SK-N-SH (cell line): ENCODE results near the gene ID4. TPM values are rescaled to one million over a fixed set of nuclear protein-coding genes. Genes with fewer than 3 reads are reported as not detected.

Experiments
- CTCF ChIA-PET: fragments of 300-600, 350-600 bp; formaldehyde crosslinking; extraction: SDS; loops from one replicate; lab custom pipeline; 2021; lab: Yijun Ruan, JAX
- POLR2A ChIA-PET: fragments of 350-600 bp; sonication (Branson Sonifier 250); formaldehyde crosslinking; extraction: SDS; loops from one replicate; lab custom pipeline; 2020; ENCODE audit warnings: antibody characterized with exemption, inconsistent platforms; lab: Yijun Ruan, JAX
- DNase-seq: peaks from one replicate; pipeline ENCODE4 v3.0.0; 2012
- H2AFZ ChIP-seq: fragments of 200-600 bp; sonication (generic); 2 replicates; pipeline ENCODE4 v1.8.1; 2016; ENCODE audit warnings: antibody characterized with exemption, mild to moderate bottlenecking, low read depth
- H3F3A ChIP-seq: fragments of 200-600 bp; sonication (generic); replicated peaks from 2 replicates; pipeline ENCODE3; 2016; ENCODE audit warnings: antibody characterized with exemption, mild to moderate bottlenecking; ENCODE audit not compliant: insufficient read depth
- H3K27ac ChIP-seq, 2 experiments: fragments of 200-500 bp in 1 of 2; fragments of 200-600 bp in 1 of 2; sonication (Bioruptor generic) in 1 of 2; sonication (generic), shearing (Covaris generic) in 1 of 2; 2 replicates each; pipeline versions ENCODE4 v1.5.1 to v1.6.1; 2014 to 2016; ENCODE audit warnings: low read depth in 2 of 2, inconsistent platforms in 1 of 2, low read length in 1 of 2, mild to moderate bottlenecking in 1 of 2, mixed read lengths in 1 of 2
- H3K27me3 ChIP-seq: fragments of 200-600 bp; sonication (generic), shearing (Covaris generic); 2 replicates; pipeline ENCODE4 v1.6.1; 2016; ENCODE audit warnings: mixed run types; ENCODE audit not compliant: insufficient read depth
- H3K36me3 ChIP-seq, 2 experiments: fragments of 200-500 bp in 1 of 2; fragments of 200-600 bp in 1 of 2; sonication (Bioruptor generic) in 1 of 2; sonication (generic) in 1 of 2; replicated peaks in 1 of 2; 2 replicates each; pipeline versions ENCODE3 to v1.5.1; 2014 to 2016; ENCODE audit warnings: low read length in 1 of 2, mild to moderate bottlenecking in 1 of 2; ENCODE audit not compliant: insufficient read depth in 2 of 2, control insufficient read depth in 1 of 2
- H3K4me1 ChIP-seq, 2 experiments: fragments of 200-500 bp in 1 of 2; fragments of 200-600 bp in 1 of 2; sonication (Bioruptor generic) in 1 of 2; sonication (generic), shearing (Covaris generic) in 1 of 2; 2 replicates each; pipeline versions ENCODE4 v1.5.1 to v1.6.1; 2014 to 2016; ENCODE audit warnings: low read depth in 1 of 2, low read length in 1 of 2, mixed run types in 1 of 2; ENCODE audit not compliant: insufficient read depth in 2 of 2, control insufficient read depth in 1 of 2
- H3K4me2 ChIP-seq: fragments of 200-600 bp; sonication (generic), shearing (Covaris generic); 2 replicates; pipeline ENCODE4 v1.6.1; 2017; ENCODE audit warnings: mixed run types
- H3K4me3 ChIP-seq, 2 experiments: fragments of 200-500 bp in 1 of 2; fragments of 200-600 bp in 1 of 2; sonication (Bioruptor generic) in 1 of 2; sonication (generic), shearing (Covaris generic) in 1 of 2; 2 replicates each; pipeline versions ENCODE4 v1.5.1 to v1.8.1; 2014 to 2016; ENCODE audit warnings: low read depth in 2 of 2, inconsistent platforms in 1 of 2, low read length in 1 of 2, mild to moderate bottlenecking in 1 of 2, mixed read lengths in 1 of 2, moderate library complexity in 1 of 2
- H3K79me2 ChIP-seq: fragments of 200-600 bp; sonication (generic); 2 replicates; pipeline ENCODE4 v1.8.1; 2017; ENCODE audit warnings: mild to moderate bottlenecking; ENCODE audit not compliant: insufficient read depth
- H3K9ac ChIP-seq: fragments of 200-600 bp; sonication (generic); 2 replicates; pipeline ENCODE4 v1.6.1; 2017; ENCODE audit warnings: mixed run types
- H3K9me2 ChIP-seq: fragments of 200-600 bp; sonication (generic); 2 replicates; pipeline ENCODE4 v1.6.1; 2017; ENCODE audit warnings: mixed run types
- H3K9me3 ChIP-seq: fragments of 200-600 bp; sonication (generic); 2 replicates; pipeline ENCODE4 v1.6.1; 2017; ENCODE audit warnings: mixed run types, mild to moderate bottlenecking, moderate library complexity
- H4K20me1 ChIP-seq: fragments of 200-600 bp; sonication (generic); 2 replicates; pipeline ENCODE4 v1.6.1; 2017; ENCODE audit warnings: mild to moderate bottlenecking, mixed run types; ENCODE audit not compliant: insufficient read depth
- CHD2 ChIP-seq: fragments of 150-350 bp; IDR thresholded peaks from 2 replicates; pipeline ENCODE4 v1.6.1; 2018; ENCODE audit warnings: low read length; ENCODE audit not compliant: partially characterized antibody
- CTCF ChIP-seq: fragments of 200-600 bp; sonication (generic); IDR thresholded peaks from 2 replicates; pipeline ENCODE4 v1.6.1; 2017; ENCODE audit warnings: antibody characterized with exemption, mild to moderate bottlenecking, moderate library complexity
- EP300 ChIP-seq, 2 experiments: IDR thresholded peaks; 2 replicates each; pipeline versions ENCODE4 v1.4.0 to v1.6.1; 2012; ENCODE audit warnings: borderline replicate concordance in 1 of 2, low read depth in 1 of 2, low read length in 1 of 2
- FOXJ3 ChIP-seq: sonication (generic); formaldehyde crosslinking; IDR thresholded peaks from 2 replicates; pipeline ENCODE4 v1.5.1; 2020; ENCODE audit warnings: mild to moderate bottlenecking, missing genetic modification reagents
- FOXM1 ChIP-seq: IDR thresholded peaks from 2 replicates; pipeline ENCODE4 v1.4.0; 2012; ENCODE audit warnings: low read depth, mild to moderate bottlenecking
- JUND ChIP-seq: IDR thresholded peaks from 2 replicates; pipeline ENCODE4 v1.4.0; 2012
- MAX ChIP-seq: IDR thresholded peaks from 2 replicates; pipeline ENCODE4 v1.4.0; 2012; ENCODE audit warnings: low read depth
- NRF1 ChIP-seq: IDR thresholded peaks from 2 replicates; pipeline ENCODE4 v1.6.1; 2012; ENCODE audit warnings: low read depth, mild to moderate bottlenecking, low read length
- RAD21 ChIP-seq: IDR thresholded peaks from 2 replicates; pipeline ENCODE4 v1.6.1; 2012; ENCODE audit warnings: mild to moderate bottlenecking, low read length
- RCOR1 ChIP-seq: fragments of 150-350 bp; IDR thresholded peaks from 2 replicates; pipeline ENCODE4 v1.6.1; 2017; ENCODE audit warnings: antibody characterized with exemption, low read length
- REST ChIP-seq: IDR thresholded peaks from 2 replicates; pipeline ENCODE4 v1.6.1; 2012; ENCODE audit warnings: mild to moderate bottlenecking, low read depth, low read length, moderate library complexity
- RFX5 ChIP-seq: IDR thresholded peaks from 2 replicates; pipeline ENCODE4 v1.6.1; 2012; ENCODE audit warnings: mild to moderate bottlenecking, improper control_type of control experiment, low read length
- RXRA ChIP-seq: IDR thresholded peaks from 2 replicates; pipeline ENCODE4 v1.4.0; 2012; ENCODE audit warnings: low read depth, mild to moderate bottlenecking, borderline replicate concordance
- TAF1 ChIP-seq: IDR thresholded peaks from 2 replicates; pipeline ENCODE4 v1.6.1; 2012; ENCODE audit warnings: low read depth, mild to moderate bottlenecking, low read length, moderate library complexity, borderline replicate concordance
- TCF12 ChIP-seq: IDR thresholded peaks from 2 replicates; pipeline ENCODE4 v1.4.0; 2012
- USF2 ChIP-seq: fragments of 150-350 bp; IDR thresholded peaks from 2 replicates; pipeline ENCODE4 v1.6.1; 2017; ENCODE audit warnings: antibody characterized with exemption, low read length, low read depth, borderline replicate concordance
- WGBS: methylation state at CpG from one replicate; pipeline ENCODE4 v1.1.6; 2017; ENCODE audit warnings: low lambda C conversion rate; 5-methylcytosine and 5-hydroxymethylcytosine counted together
- polyA plus RNA-seq, 3 experiments: library from polyadenylated mRNA; depleted of rRNA; stranded (reverse); fragments of >200 nt; gene quantifications; 2 replicates each; pipeline ENCODE4 v1.2.3, GENCODE V29; 2012

Gene ID4
- polyA plus RNA-seq, 1 of the 3 experiments (the other 2 are of a cell fraction): 4.9 TPM

GRCh38 chr6:19839237-19839546, 2.0 kb downstream of the ID4 start:
- H3K9ac ChIP-seq: peak overlapping the region; percentile 79; the same call in 1 of the 2 replicates
- H3K4me1 ChIP-seq: peaks cover 0 to 20% of the 10 kb centered on the region in 2 experiments; a peak in 2 of 4 replicates
- ChIA-PET CTCF (interaction anchor here (1.8 to 2.0 kb wide), 2 partner anchors 13 to 17 kb away, joined by 4 to 9 read pairs; no protein-coding TSS in a partner anchor), POLR2A (no interaction called here)
- H3K9me3 ChIP-seq: no peaks in the 10 kb centered on the region
- peaks cover 0 to 10% of the 10 kb centered on the region in 2 experiments for H3K36me3 ChIP-seq
- no peaks in the 10 kb centered on the region for H3K9me2 ChIP-seq
- peak overlapping the region; percentile 42; the same call in 1 of the 2 replicates for H2AFZ ChIP-seq
- H3K4me2 ChIP-seq: peak overlapping the region; percentile 90
- peak overlapping the region; percentile 50 to 75; a peak in 3 of 4 replicates for H3K4me3 ChIP-seq
- H3F3A ChIP-seq: peaks cover 6% of the 10 kb centered on the region
- no peak for DNase-seq
- H3K79me2 ChIP-seq: peaks cover 30% of the 10 kb centered on the region
- peak overlapping the region in 1 of 2 experiments; percentile 29; a peak in 1 of 4 replicates for H3K27ac ChIP-seq
- peaks cover 25% of the 10 kb centered on the region for H4K20me1 ChIP-seq
- WGBS: 30% methylated on average over 7 of the region's 7 CpGs
- no peaks in the 10 kb centered on the region; the same call in 1 of the 2 replicates for H3K27me3 ChIP-seq
- no peak for TF ChIP-seq JUND
- no peak for TF ChIP-seq RCOR1
- TF ChIP-seq MAX: no peak
- TF ChIP-seq CTCF: no peak
- no peak for TF ChIP-seq REST
- TF ChIP-seq USF2: no peak
- no peak for TF ChIP-seq NRF1
- no peak for TF ChIP-seq FOXJ3 (CRISPR knock-in tag)
- TF ChIP-seq TCF12: no peak
- no peak for TF ChIP-seq TAF1
- no peak for TF ChIP-seq RFX5
- no peak for TF ChIP-seq RAD21
- TF ChIP-seq CHD2: no peak
- no peak for TF ChIP-seq FOXM1
- TF ChIP-seq RXRA: no peak
- no peak for TF ChIP-seq EP300 (IDR thresholded peaks at IDR 0.05; ENCODE audit: borderline replicate concordance in 1 of 2, low read depth in 1 of 2, low read length in 1 of 2)
- TF ChIP-seq, all 33 proteins: peak for 0
